Astrocyte (in vitro differentiated cells and primary cell): Measurements from ENCODE around the gene SUMO3. TPM values are rescaled to one million over a fixed set of nuclear protein-coding genes. Genes with fewer than 3 reads are reported as not detected.

ENCODE experiments used
- DNase-seq: peaks from one replicate; pipeline ENCODE4 v3.0.0-alpha.2; 2010; ENCODE audit warnings: low read depth
- FAIRE-seq: peaks from 2 replicates; lab custom pipeline; 2011; peaks lifted over from hg19 to GRCh38; lab: Jason Lieb, UNC
- H2AFZ ChIP-seq: 2 replicates; pipeline ENCODE4 v1.6.0; 2012; ENCODE audit warnings: low read depth, low read length, inconsistent platforms
- H3K27ac ChIP-seq: 2 replicates; pipeline ENCODE4 v1.5.1; 2011; ENCODE audit warnings: low read depth, low read length, inconsistent platforms
- H3K27me3 ChIP-seq: 2 replicates; pipeline ENCODE4 v1.6.0; 2011; ENCODE audit warnings: low read length, inconsistent platforms; ENCODE audit not compliant: insufficient read depth
- H3K36me3 ChIP-seq: 2 replicates; pipeline ENCODE4 v1.5.1; 2011; ENCODE audit warnings: low read length, inconsistent platforms; ENCODE audit not compliant: insufficient read depth
- H3K4me1 ChIP-seq: 2 replicates; pipeline ENCODE4 v1.5.1; 2011; ENCODE audit warnings: low read length, inconsistent platforms; ENCODE audit not compliant: insufficient read depth
- H3K4me2 ChIP-seq: 2 replicates; pipeline ENCODE4 v1.6.0; 2012; ENCODE audit warnings: low read length, inconsistent platforms
- H3K4me3 ChIP-seq: 2 replicates; pipeline ENCODE4 v1.5.1; 2011; ENCODE audit warnings: low read depth, mild to moderate bottlenecking, low read length, inconsistent platforms; ENCODE audit not compliant: insufficient read depth
- H3K79me2 ChIP-seq: 2 replicates; pipeline ENCODE4 v1.6.0; 2012; ENCODE audit warnings: mild to moderate bottlenecking, low read length, inconsistent platforms; ENCODE audit not compliant: insufficient read depth
- H3K9ac ChIP-seq: 2 replicates; pipeline ENCODE4 v1.6.0; 2012; ENCODE audit warnings: mild to moderate bottlenecking, low read length, inconsistent platforms
- H3K9me3 ChIP-seq: 2 replicates; pipeline ENCODE4 v1.5.1; 2012; ENCODE audit warnings: low read depth, mild to moderate bottlenecking, low read length, inconsistent platforms; ENCODE audit not compliant: insufficient read depth
- H4K20me1 ChIP-seq: 2 replicates; pipeline ENCODE4 v1.6.0; 2012; ENCODE audit warnings: low read length, inconsistent platforms; ENCODE audit not compliant: insufficient read depth
- H3K27ac Mint-ChIP-seq: one replicate; pipeline ENCODE4 v1.8.0; 2021; ENCODE audit warnings: mild to moderate bottlenecking, mixed read lengths; ENCODE audit not compliant: unreplicated experiment
- H3K27me3 Mint-ChIP-seq: one replicate; pipeline ENCODE4 v1.8.0; 2021; ENCODE audit warnings: low read depth, mixed read lengths; ENCODE audit not compliant: unreplicated experiment
- H3K36me3 Mint-ChIP-seq: one replicate; pipeline ENCODE4 v1.8.0; 2021; ENCODE audit warnings: low read depth, mixed read lengths; ENCODE audit not compliant: unreplicated experiment
- H3K4me1 Mint-ChIP-seq: one replicate; pipeline ENCODE4 v1.8.0; 2021; ENCODE audit warnings: low read depth, mixed read lengths; ENCODE audit not compliant: unreplicated experiment
- H3K4me3 Mint-ChIP-seq: one replicate; pipeline ENCODE4 v1.8.0; 2021; ENCODE audit warnings: mild to moderate bottlenecking, moderate library complexity, mixed read lengths; ENCODE audit not compliant: unreplicated experiment
- H3K9me3 Mint-ChIP-seq: one replicate; pipeline ENCODE4 v1.8.0; 2021; ENCODE audit warnings: mild to moderate bottlenecking, mixed read lengths; ENCODE audit not compliant: unreplicated experiment
- CTCF ChIP-seq: IDR thresholded peaks from 2 replicates; pipeline ENCODE4 v1.5.1; 2011; ENCODE audit warnings: low read depth, mild to moderate bottlenecking, inconsistent platforms, low read length, moderate library complexity; ENCODE audit not compliant: insufficient read depth
- EZH2 ChIP-seq: IDR thresholded peaks from 2 replicates; pipeline ENCODE4 v1.6.1; 2012; ENCODE audit warnings: mild to moderate bottlenecking, low read length, inconsistent platforms; ENCODE audit not compliant: insufficient read depth
- total RNA-seq: library from RNA; stranded (reverse); gene quantifications from 2 replicates; pipeline ENCODE4 v1.2.1, GENCODE V29; 2021

SUMO3 gene
- total RNA-seq, 1 donor from 2014 or later, result 83.5 TPM

GRCh38 chr21:44780137-44780502 lies 37.7 kb downstream of the SUMO3 start:
- H3K36me3 ChIP-seq, result peaks cover 7% of the 10 kb centered on the region
- Mint-ChIP-seq H3K27me3 (no peaks in the 10 kb centered on the region), H3K36me3 (peaks cover 12% of the 10 kb centered on the region), H3K9me3 (no peaks in the 10 kb centered on the region), H3K4me3 (no peak overlapping the region), H3K4me1 (peaks cover 20% of the 10 kb centered on the region), H3K27ac (no peak overlapping the region)
- H3K79me2 ChIP-seq, result peaks cover 64% of the 10 kb centered on the region
- H3K9ac ChIP-seq, result no peak overlapping the region
- H3K27me3 ChIP-seq, result no peaks in the 10 kb centered on the region
- peaks cover 2% of the 10 kb centered on the region for H3K4me1 ChIP-seq
- no peak overlapping the region for H3K4me2 ChIP-seq
- no peak for FAIRE-seq
- no peak overlapping the region for H3K27ac ChIP-seq
- TF ChIP-seq EZH2 (no peak), CTCF (no peak)
- no peak overlapping the region for H3K4me3 ChIP-seq
- no peak overlapping the region for H2AFZ ChIP-seq
- peaks cover 56% of the 10 kb centered on the region for H4K20me1 ChIP-seq
- DNase-seq, result no peak
- no peaks in the 10 kb centered on the region for H3K9me3 ChIP-seq

GRCh38 chr21:44779417-44780136 lies 38.3 kb downstream of the SUMO3 start:
- H3K4me1 Mint-ChIP-seq, result peaks cover 20% of the 10 kb centered on the region
- Histone ChIP-seq H3K4me2 (peak overlapping the region; percentile 16), H3K27ac (no peak overlapping the region), H3K27me3 (no peaks in the 10 kb centered on the region), H2AFZ (no peak overlapping the region), H3K36me3 (peaks cover 11% of the 10 kb centered on the region), H3K9ac (no peak overlapping the region), H3K4me1 (peaks cover 2% of the 10 kb centered on the region), H3K79me2 (peaks cover 59% of the 10 kb centered on the region), H3K9me3 (no peaks in the 10 kb centered on the region), H4K20me1 (peaks cover 56% of the 10 kb centered on the region), H3K4me3 (no peak overlapping the region)
- H3K27me3 Mint-ChIP-seq, result no peaks in the 10 kb centered on the region
- DNase-seq (peak; percentile 32), FAIRE-seq (no peak)
- no peak overlapping the region for H3K27ac Mint-ChIP-seq
- peaks cover 11% of the 10 kb centered on the region for H3K36me3 Mint-ChIP-seq
- H3K4me3 Mint-ChIP-seq, result no peak overlapping the region
- no peak for TF ChIP-seq CTCF
- no peak for TF ChIP-seq EZH2
- H3K9me3 Mint-ChIP-seq, result no peaks in the 10 kb centered on the region

GRCh38 chr21:44778983-44779382 lies 38.9 kb downstream of the SUMO3 start:
- H3K4me1 Mint-ChIP-seq, result peaks cover 20% of the 10 kb centered on the region
- Histone ChIP-seq H3K4me1 (peaks cover 2% of the 10 kb centered on the region), H3K27ac (no peak overlapping the region), H3K79me2 (peaks cover 53% of the 10 kb centered on the region), H3K9ac (no peak overlapping the region), H3K27me3 (no peaks in the 10 kb centered on the region), H2AFZ (no peak overlapping the region), H4K20me1 (peaks cover 53% of the 10 kb centered on the region), H3K4me2 (no peak overlapping the region), H3K36me3 (peaks cover 15% of the 10 kb centered on the region), H3K4me3 (no peak overlapping the region), H3K9me3 (no peaks in the 10 kb centered on the region)
- H3K36me3 Mint-ChIP-seq, result peaks cover 11% of the 10 kb centered on the region
- FAIRE-seq, result no peak
- H3K4me3 Mint-ChIP-seq, result no peak overlapping the region
- H3K9me3 Mint-ChIP-seq, result no peaks in the 10 kb centered on the region
- no peaks in the 10 kb centered on the region for H3K27me3 Mint-ChIP-seq
- TF ChIP-seq CTCF (no peak), EZH2 (no peak)
- DNase-seq, result no peak
- peak overlapping the region; percentile 79 for H3K27ac Mint-ChIP-seq
